ENCODE results near the gene FABP3.

DNA sequence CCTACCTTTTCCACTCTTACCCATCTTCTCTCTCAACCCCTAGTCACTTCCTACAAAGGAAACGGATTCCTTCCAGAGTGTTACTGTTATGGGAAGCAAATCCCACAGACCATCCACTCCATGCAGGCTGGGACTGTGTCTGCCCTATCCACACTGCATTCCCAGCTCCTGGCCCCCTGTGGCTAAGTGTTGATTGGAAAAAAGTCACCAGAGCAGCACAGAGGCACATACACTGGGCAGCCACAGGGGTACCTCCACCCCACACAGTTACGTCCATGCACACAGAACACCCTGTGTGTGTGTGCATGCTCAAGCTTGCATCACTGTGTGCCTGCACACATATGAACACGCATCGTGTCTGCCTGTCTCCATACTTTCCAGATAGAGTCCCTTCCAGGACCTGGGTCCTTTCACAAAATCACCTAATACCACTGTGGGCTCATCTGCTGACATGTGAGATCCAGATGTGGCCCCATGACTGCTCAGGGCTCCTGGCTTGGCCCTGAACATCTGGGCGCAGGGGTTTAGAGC, 36.0 kb upstream of the FABP3 start:
- TF ChIP-seq, protein P1, sequence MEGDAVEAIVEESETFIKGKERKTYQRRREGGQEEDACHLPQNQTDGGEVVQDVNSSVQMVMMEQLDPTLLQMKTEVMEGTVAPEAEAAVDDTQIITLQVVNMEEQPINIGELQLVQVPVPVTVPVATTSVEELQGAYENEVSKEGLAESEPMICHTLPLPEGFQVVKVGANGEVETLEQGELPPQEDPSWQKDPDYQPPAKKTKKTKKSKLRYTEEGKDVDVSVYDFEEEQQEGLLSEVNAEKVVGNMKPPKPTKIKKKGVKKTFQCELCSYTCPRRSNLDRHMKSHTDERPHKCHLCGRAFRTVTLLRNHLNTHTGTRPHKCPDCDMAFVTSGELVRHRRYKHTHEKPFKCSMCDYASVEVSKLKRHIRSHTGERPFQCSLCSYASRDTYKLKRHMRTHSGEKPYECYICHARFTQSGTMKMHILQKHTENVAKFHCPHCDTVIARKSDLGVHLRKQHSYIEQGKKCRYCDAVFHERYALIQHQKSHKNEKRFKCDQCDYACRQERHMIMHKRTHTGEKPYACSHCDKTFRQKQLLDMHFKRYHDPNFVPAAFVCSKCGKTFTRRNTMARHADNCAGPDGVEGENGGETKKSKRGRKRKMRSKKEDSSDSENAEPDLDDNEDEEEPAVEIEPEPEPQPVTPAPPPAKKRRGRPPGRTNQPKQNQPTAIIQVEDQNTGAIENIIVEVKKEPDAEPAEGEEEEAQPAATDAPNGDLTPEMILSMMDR (IDR thresholded peaks at IDR 0.05; ENCODE audit: extremely low read depth in 1 of 2, insufficient read depth in 1 of 2, low read depth in 1 of 2, low read length in 2 of 2) = no peak
- no peak for TF ChIP-seq FOS (IDR thresholded peaks at IDR 0.05; ENCODE audit: borderline replicate concordance, insufficient read depth, low read length)
- no peak for TF ChIP-seq EZH2 (IDR thresholded peaks at IDR 0.05; ENCODE audit: borderline replicate concordance, low read depth, low read length, severe bottlenecking)
